Astrocyte of the cerebellum (primary cell): ENCODE results near the gene BCAT1.
"Not testable (repeated sequence)": the region's sequence is repeated elsewhere in the genome, so short reads cannot be mapped to it uniquely, and the experiment has no call there.

Experiments
- DNase-seq: peaks from one replicate; pipeline ENCODE4 v3.0.0-alpha.2; 2011; ENCODE audit warnings: low read depth
- H3K4me3 ChIP-seq: 2 replicates; pipeline ENCODE4 v1.5.1; 2011; ENCODE audit warnings: mild to moderate bottlenecking, low read depth, low read length, moderate library complexity
- in situ Hi-C: cut with HindIII; loops from 2 replicates; pipeline ENCODE4 v1.10.0; 2017; ENCODE audit warnings: low sequenced_read_pairs
- TF ChIP-seq, protein P1 (sequence below): IDR thresholded peaks from 2 replicates; pipeline ENCODE4 v1.5.1; 2012; ENCODE audit warnings: low read length, low read depth, moderate library complexity, mild to moderate bottlenecking; ENCODE audit errors: missing control alignments

The BCAT1 gene

DNA sequence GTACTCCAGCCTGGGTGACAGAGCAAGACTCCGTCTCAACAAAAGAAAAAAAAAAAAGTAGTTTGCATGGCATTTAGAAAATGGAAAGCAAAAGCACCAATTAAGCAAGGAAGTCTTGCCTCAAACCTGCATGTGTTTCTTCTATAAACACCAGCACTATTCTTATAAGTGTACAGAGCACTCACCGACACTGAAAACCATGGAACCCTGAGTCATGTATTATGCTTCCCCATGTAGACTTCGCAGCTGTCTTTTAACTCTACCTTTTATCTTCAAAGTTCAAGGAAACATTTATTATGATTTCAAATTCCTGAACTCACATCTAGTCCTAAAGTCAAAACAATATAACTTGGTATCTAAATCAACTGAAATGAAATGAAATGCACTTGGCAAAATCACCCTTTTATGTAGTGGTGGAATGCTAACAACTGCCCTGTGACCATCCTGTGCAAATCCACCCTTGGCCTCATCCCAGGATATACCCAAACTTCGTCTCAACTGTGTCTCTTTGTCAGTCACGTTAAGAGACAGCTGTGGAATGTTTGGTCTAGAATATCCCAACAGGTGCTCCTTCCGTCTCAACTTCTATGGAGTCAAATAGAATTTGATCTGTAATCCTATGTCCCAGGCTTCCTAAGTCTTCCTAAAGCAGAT lies 4.8 kb downstream of the BCAT1 start:
- H3K4me3 ChIP-seq: no peak overlapping the region
- TF ChIP-seq, protein P1, sequence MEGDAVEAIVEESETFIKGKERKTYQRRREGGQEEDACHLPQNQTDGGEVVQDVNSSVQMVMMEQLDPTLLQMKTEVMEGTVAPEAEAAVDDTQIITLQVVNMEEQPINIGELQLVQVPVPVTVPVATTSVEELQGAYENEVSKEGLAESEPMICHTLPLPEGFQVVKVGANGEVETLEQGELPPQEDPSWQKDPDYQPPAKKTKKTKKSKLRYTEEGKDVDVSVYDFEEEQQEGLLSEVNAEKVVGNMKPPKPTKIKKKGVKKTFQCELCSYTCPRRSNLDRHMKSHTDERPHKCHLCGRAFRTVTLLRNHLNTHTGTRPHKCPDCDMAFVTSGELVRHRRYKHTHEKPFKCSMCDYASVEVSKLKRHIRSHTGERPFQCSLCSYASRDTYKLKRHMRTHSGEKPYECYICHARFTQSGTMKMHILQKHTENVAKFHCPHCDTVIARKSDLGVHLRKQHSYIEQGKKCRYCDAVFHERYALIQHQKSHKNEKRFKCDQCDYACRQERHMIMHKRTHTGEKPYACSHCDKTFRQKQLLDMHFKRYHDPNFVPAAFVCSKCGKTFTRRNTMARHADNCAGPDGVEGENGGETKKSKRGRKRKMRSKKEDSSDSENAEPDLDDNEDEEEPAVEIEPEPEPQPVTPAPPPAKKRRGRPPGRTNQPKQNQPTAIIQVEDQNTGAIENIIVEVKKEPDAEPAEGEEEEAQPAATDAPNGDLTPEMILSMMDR: no peak
- in situ Hi-C loops: loop anchor here (10.0 kb wide), 1 partner anchor 89 kb away; no protein-coding TSS in a partner anchor
- no peak for DNase-seq

DNA sequence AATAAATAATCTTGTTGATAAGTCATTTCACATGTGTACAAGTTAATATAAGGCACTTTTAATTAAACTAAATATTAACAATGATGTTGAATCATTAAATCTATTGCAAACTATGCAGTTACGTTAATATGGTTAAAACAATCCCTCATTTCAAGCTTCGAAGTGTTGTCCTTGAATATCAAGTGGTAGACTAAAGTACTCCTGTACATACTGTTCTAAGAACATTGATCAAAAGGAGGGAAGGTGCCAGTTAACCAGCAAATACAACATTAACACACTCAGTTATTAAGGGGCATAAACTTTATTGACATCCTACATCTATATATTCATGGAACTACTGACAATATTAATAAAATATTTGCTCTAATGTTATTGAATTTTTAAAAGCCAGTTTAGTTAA lies 8.7 kb downstream of the BCAT1 start:
- no peak for DNase-seq
- TF ChIP-seq, protein P1: no peak

DNA sequence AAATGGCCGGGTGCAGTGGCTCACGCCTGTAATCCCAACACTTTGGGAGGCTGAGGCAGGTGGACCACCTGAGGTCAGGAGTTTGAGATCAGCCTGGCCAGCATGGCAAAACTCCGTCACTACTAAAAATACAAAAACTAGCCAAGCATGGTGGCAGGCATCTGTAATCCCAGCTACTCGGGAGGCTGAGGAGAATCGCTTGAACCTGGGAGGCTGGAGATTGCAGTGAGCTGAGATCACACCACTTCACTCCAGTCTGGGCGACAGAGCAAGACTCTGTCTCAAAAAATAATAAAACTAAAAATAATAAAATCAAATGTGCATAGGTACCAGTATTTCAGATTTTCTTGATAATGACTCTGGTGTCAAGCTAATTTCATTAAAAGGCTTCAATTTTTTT lies 9.3 kb downstream of the BCAT1 start:
- in situ Hi-C loops: not testable (repeated sequence)

More for the DNA sequence above, 8.7 kb downstream of the BCAT1 start:
- H3K4me3 ChIP-seq: no peak overlapping the region
- in situ Hi-C loops: loop anchor here (10.0 kb wide), 1 partner anchor 85 kb away; no protein-coding TSS in a partner anchor

DNA sequence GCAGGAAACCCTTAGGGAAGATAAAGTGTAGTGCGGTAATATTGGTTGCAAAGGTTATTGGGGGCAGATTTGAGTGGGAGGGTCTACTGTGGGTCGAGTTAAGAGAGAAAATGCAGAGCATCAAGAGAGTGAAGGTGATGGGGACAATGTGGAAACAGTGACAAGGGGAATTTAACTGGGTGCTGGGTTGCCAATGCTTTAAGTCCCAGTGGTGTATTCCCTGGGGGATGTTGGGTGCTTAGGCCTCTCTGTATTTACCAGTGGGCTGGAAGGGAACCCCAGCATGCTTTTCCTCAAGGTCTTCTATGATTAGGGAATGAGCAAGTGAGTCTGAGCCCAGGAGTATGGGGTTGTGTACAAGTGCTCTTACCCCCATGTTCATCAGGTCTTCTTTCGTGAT lies 10.6 kb downstream of the BCAT1 start:
- TF ChIP-seq, protein P1: no peak
- no peak for DNase-seq
- in situ Hi-C loops: no loop called here
- H3K4me3 ChIP-seq: no peak overlapping the region

More for the DNA sequence above, 9.3 kb downstream of the BCAT1 start:
- DNase-seq, H3K4me3 ChIP-seq: not testable (repeated sequence)

DNA sequence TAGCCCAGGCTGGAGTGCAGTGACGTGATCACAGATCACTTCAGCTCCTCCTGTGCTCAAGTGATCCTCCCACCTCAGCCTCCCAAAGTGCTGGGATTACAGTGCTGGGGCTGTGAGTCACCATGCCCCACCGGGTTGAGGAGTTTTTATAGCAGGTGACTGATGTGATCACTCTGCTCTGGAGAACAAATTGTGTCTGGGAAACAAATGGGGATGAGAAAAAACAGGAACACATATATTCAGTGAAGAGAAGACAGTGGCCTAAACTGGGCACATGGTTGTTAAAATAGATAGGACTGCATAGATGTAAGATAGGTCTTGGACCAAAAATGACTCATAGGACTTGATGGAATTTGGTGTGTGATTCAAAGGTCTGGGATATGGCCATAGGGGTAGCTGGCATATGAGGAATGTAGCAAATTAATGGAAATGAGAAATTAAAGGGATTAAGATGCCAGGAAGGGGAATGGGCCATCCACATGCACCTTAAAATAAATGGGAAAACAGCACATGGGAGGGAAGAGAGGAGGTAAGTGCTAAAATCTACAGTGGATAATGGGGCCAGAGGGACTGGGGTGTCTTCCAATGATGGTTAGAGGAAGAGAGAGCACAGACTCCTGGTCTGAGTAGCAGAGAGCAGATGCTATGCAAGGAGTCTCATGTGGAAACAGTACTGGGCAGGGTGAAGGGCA lies 11.2 kb downstream of the BCAT1 start:
- TF ChIP-seq, protein P1: no peak
- no peak overlapping the region for H3K4me3 ChIP-seq
- in situ Hi-C loops: no loop called here
- no peak for DNase-seq

DNA sequence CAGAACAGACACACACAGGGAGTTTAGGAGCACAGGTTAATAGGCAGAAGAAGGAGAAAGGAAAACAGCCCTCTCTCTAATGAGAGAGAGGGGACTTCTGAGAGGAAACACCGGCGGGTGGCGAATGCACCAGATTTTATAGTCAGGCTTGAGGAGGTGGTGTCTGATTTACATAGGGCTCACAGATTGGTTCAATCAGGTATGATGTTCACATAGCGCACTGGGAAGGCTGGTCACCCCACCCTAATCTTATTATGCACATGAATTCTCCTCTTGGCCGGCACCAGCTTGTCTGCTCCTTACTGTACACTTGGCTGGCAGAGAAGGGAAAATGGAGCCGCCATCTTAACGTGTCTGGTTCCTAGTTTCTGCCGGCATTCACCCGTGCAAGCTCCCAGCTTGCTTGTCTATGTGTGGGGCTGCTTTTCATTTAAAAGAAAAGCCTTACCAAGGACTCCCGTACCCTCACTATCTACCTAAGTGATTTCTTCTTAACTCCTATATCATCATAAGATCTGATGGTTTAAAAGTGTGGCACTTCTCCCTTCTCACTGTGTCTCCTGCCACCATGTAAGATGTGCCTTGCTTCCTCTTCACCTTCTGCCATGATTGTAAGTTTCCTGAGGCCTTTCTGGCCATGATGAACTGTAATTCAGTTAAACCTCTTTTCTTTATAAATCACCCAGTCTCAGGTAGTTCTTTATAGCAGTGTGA lies 15.1 kb downstream of the BCAT1 start:
- H3K4me3 ChIP-seq: no peak overlapping the region
- DNase-seq: no peak
- in situ Hi-C loops: no loop called here
- TF ChIP-seq, protein P1: no peak
